Tibial nerve (tissue), 4 donors: ENCODE results near the gene TOE1. TPM values are rescaled to one million over a fixed set of nuclear protein-coding genes. Genes with fewer than 3 reads are reported as not detected.
"Not testable (repeated sequence)": the region's sequence is repeated elsewhere in the genome, so short reads cannot be mapped to it uniquely, and the experiment has no call there.

Experiments used
- DNase-seq, 2 donors: peaks; one replicate each; pipeline ENCODE4 v3.0.0-alpha.2; 2019; ENCODE audit warnings: low spot score in 2 of 2
- H3K27ac ChIP-seq, 4 donors: fragments of 200-600 bp; sonication (generic) in 3 of 4; one replicate each; pipeline ENCODE4 v1.5.1; 2017 to 2019; ENCODE audit warnings: mild to moderate bottlenecking in 1 of 4
- H3K27me3 ChIP-seq, 2 donors: fragments of 200-600 bp; sonication (generic) in 1 of 2; one replicate each; pipeline versions ENCODE4 v1.5.1 to v1.6.0; 2017 to 2019
- H3K36me3 ChIP-seq, 3 donors: fragments of 200-600 bp; sonication (generic); one replicate each; pipeline ENCODE4 v1.5.1; 2018 to 2019
- H3K4me1 ChIP-seq, 4 donors: fragments of 200-600 bp; sonication (generic) in 3 of 4; one replicate each; pipeline ENCODE4 v1.5.1; 2017 to 2019
- H3K4me3 ChIP-seq, 4 donors: fragments of 200-600 bp; sonication (generic) in 3 of 4; one replicate each; pipeline ENCODE4 v1.5.1; 2017 to 2019; ENCODE audit warnings: mild to moderate bottlenecking in 1 of 4, moderate library complexity in 1 of 4
- H3K9me3 ChIP-seq, 4 donors: fragments of 200-600 bp; sonication (generic) in 3 of 4; one replicate each; pipeline ENCODE4 v1.5.1; 2017 to 2019
- CTCF ChIP-seq, 5 experiments: fragments of 200-600 bp in 3 of 5; fragments of 450-650 bp in 2 of 5; sonication (generic) in 3 of 5; IDR thresholded peaks; one replicate each; pipeline ENCODE4 v1.5.1; 2016 to 2019; ENCODE audit warnings: antibody characterized with exemption in 5 of 5, mild to moderate bottlenecking in 3 of 5, moderate library complexity in 2 of 5
- EP300 ChIP-seq, 2 donors: sonication (generic); formaldehyde crosslinking; IDR thresholded peaks; one replicate each; pipeline ENCODE4 v1.6.1; 2017; ENCODE audit warnings: antibody characterized with exemption in 2 of 2, mild to moderate bottlenecking in 1 of 2
- POLR2A ChIP-seq, 2 donors: fragments of 450-650 bp; IDR thresholded peaks; one replicate each; pipeline ENCODE4 v1.6.1; 2017; ENCODE audit warnings: antibody characterized with exemption in 2 of 2, mild to moderate bottlenecking in 2 of 2, moderate library complexity in 2 of 2
- WGBS, 2 donors: methylation state at CpG; one replicate each; pipeline ENCODE4 v1.1.5; 2018; 5-methylcytosine and 5-hydroxymethylcytosine counted together
- total RNA-seq, 4 donors: library from RNA; depleted of rRNA; stranded (reverse); fragments of >200 nt; gene quantifications; one replicate each; pipeline ENCODE4 v1.1.0, GENCODE V29; 2016

The TOE1 gene
- total RNA-seq, 4 donors from 2014 or later = 7.4 to 16.7 (median 12.3) TPM

GRCh38 chr1:45354838-45355237, 14.9 kb downstream of the TOE1 start:
- Histone ChIP-seq H3K4me1 (peaks cover 0 to 5% (median 0%) of the 10 kb centered on the region in 4 donors), H3K27ac (no peak overlapping the region), H3K9me3 (no peaks in the 10 kb centered on the region), H3K4me3 (no peak overlapping the region), H3K27me3 (no peaks in the 10 kb centered on the region), H3K36me3 (no peaks in the 10 kb centered on the region)
- WGBS, 2 donors = 90 to 96% methylated on average over 4 of the region's 4 CpGs
- TF ChIP-seq POLR2A (IDR thresholded peaks at IDR 0.05) (no peak), CTCF (IDR thresholded peaks at IDR 0.05) (no peak), EP300 (IDR thresholded peaks at IDR 0.05) (no peak)
- DNase-seq = no peak

- DNase-seq = no peak
- TF ChIP-seq CTCF (IDR thresholded peaks at IDR 0.05) (no peak), POLR2A (IDR thresholded peaks at IDR 0.05) (no peak), EP300 (IDR thresholded peaks at IDR 0.05) (no peak)
- Histone ChIP-seq H3K27me3 (no peaks in the 10 kb centered on the region), H3K4me1 (peaks cover 0 to 13% (median 8%) of the 10 kb centered on the region in 4 donors), H3K27ac (no peak overlapping the region), H3K36me3 (no peaks in the 10 kb centered on the region), H3K9me3 (no peaks in the 10 kb centered on the region), H3K4me3 (no peak overlapping the region)
- WGBS, 2 donors = 46 to 50% methylated on average over 2 of the region's 2 CpGs
Observed at GRCh38 chr1:45355683-45356082, 15.7 kb downstream of the TOE1 start.

DNA sequence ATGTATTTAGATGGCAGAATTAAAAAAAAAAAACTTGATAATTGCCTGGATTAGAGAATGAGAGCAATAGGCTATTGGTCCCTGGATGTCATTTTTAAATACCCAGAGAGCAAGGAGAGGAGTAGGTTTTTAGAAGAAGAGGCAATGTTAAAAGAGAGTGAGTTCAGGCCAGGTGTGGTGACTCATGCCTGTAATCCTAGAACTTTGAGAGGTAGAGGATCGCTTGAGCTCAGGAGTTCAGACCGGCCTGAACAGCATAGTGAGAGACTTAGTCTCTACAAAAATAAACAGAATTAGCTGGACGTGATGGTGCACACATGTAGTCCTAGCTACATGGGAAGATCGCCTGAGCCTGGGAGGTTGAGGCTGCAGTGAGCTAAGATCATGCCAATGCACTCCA, 16.2 kb downstream of the TOE1 start:
- Histone ChIP-seq H3K27ac (no peak overlapping the region), H3K9me3 (no peaks in the 10 kb centered on the region), H3K4me3 (no peak overlapping the region), H3K36me3 (no peaks in the 10 kb centered on the region), H3K27me3 (no peaks in the 10 kb centered on the region), H3K4me1 (peaks cover 0 to 18% (median 13%) of the 10 kb centered on the region in 4 donors)
- DNase-seq = no peak
- TF ChIP-seq CTCF (IDR thresholded peaks at IDR 0.05) (no peak), EP300 (IDR thresholded peaks at IDR 0.05) (no peak), POLR2A (IDR thresholded peaks at IDR 0.05) (no peak)
- 87 to 91% methylated on average over 4 of the region's 4 CpGs for WGBS, 2 donors

- 23 to 29% methylated on average over 7 of the region's 7 CpGs for WGBS, 2 donors
- H3K4me3 ChIP-seq = peak overlapping the region in 1 of 4 donors; percentile 14
- H3K27me3 ChIP-seq = no peaks in the 10 kb centered on the region
- H3K9me3 ChIP-seq = no peaks in the 10 kb centered on the region
- H3K36me3 ChIP-seq = no peaks in the 10 kb centered on the region
- DNase-seq = peak; percentile 61 to 91
- H3K27ac ChIP-seq = peak overlapping the region; percentile 41 to 90 (median 69)
- TF ChIP-seq CTCF (IDR thresholded peaks at IDR 0.05) = peak; percentile 62 to 78 (median 67)
- no peak for TF ChIP-seq EP300 (IDR thresholded peaks at IDR 0.05)
- H3K4me1 ChIP-seq = peaks cover 0 to 26% (median 16%) of the 10 kb centered on the region in 4 donors
Observed at GRCh38 chr1:45359882-45360513, 20.0 kb downstream of the TOE1 start.

- not testable (repeated sequence) for H3K9me3 ChIP-seq, H3K27me3 ChIP-seq, H3K36me3 ChIP-seq
- H3K4me1 ChIP-seq = peaks cover 0 to 30% (median 16%) of the 10 kb centered on the region in 4 donors
- TF ChIP-seq CTCF (IDR thresholded peaks at IDR 0.05) (peak in 1 of 5 experiments; percentile 6), EP300 (IDR thresholded peaks at IDR 0.05) (peak in 1 of 2 donors; percentile 43)
- WGBS, 2 donors = 39 to 45% methylated on average over 7 of the region's 7 CpGs
- H3K27ac ChIP-seq = peak overlapping the region; percentile 18 to 90 (median 69)
- peak in 1 of 2 donors; percentile 31 for DNase-seq
- H3K4me3 ChIP-seq = peak overlapping the region in 2 of 4 donors; percentile 10 to 28
Observed at GRCh38 chr1:45360981-45361380, 21.0 kb downstream of the TOE1 start.
